ENCODE measurements around the gene MEOX2. TPM values are rescaled to one million over a fixed set of nuclear protein-coding genes. Genes with fewer than 3 reads are reported as not detected.

The MEOX2 gene
- total RNA-seq, 4 donors from 2014 or later, result 0.51 to 16.9 (median 5.7) TPM

DNA sequence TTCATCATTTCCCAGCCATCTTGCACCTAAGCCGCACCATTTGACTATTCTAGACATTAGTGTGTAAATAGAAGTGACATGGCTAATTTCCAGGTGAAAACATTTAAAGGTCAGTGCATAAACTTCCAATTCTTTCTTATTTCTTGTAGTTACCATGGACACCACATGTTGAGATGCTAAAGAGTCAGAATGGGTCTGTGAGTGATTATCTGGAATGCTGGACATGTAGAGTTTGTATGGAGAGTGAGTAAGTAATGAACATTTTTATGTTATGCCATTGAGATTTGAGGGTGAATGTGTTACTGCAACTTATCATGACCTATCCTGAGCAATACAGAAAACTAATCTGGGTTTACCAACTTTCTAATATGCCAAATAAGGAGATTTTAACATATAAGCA lies 60.4 kb downstream of the MEOX2 start:
- H3K4me3 ChIP-seq, result no peak overlapping the region
- no peak overlapping the region for H3K27ac ChIP-seq
- no peaks in the 10 kb centered on the region for H3K36me3 ChIP-seq
- H3K9me3 ChIP-seq, result no peaks in the 10 kb centered on the region
- no peaks in the 10 kb centered on the region for H3K27me3 ChIP-seq
- TF ChIP-seq POLR2A (IDR thresholded peaks at IDR 0.05), result no peak
- TF ChIP-seq, protein P1, sequence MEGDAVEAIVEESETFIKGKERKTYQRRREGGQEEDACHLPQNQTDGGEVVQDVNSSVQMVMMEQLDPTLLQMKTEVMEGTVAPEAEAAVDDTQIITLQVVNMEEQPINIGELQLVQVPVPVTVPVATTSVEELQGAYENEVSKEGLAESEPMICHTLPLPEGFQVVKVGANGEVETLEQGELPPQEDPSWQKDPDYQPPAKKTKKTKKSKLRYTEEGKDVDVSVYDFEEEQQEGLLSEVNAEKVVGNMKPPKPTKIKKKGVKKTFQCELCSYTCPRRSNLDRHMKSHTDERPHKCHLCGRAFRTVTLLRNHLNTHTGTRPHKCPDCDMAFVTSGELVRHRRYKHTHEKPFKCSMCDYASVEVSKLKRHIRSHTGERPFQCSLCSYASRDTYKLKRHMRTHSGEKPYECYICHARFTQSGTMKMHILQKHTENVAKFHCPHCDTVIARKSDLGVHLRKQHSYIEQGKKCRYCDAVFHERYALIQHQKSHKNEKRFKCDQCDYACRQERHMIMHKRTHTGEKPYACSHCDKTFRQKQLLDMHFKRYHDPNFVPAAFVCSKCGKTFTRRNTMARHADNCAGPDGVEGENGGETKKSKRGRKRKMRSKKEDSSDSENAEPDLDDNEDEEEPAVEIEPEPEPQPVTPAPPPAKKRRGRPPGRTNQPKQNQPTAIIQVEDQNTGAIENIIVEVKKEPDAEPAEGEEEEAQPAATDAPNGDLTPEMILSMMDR (IDR thresholded peaks at IDR 0.05), result no peak
- DNase-seq, result no peak
- intact Hi-C loops (cut with DNase I; ENCODE audit: low total_unique reads), result no loop called here
- H3K4me1 ChIP-seq, result peaks cover 0 to 4% of the 10 kb centered on the region in 2 donors

DNA sequence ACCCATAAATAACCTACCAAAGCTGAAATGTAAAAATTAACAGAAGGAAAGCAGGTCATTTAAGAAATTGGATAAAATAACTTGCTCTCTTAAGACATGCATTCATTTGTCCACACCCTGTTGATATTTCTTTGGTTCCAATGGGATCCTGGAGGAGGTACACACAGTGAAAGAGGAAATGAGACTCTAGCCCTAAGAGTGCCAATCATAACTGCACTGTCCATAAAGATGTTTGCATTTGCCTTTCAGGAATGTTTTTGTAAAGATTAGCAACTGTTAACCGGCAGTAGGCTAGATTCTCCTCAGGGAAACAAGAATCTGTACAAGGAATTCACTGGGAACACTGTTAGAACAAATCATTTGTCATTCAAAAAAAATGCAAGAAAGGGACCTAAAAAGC lies 61.0 kb downstream of the MEOX2 start:
- no peaks in the 10 kb centered on the region for H3K27me3 ChIP-seq
- H3K27ac ChIP-seq, result no peak overlapping the region
- no peak for TF ChIP-seq POLR2A (IDR thresholded peaks at IDR 0.05)
- TF ChIP-seq, protein P1 (IDR thresholded peaks at IDR 0.05), result no peak
- no peaks in the 10 kb centered on the region for H3K9me3 ChIP-seq
- H3K4me3 ChIP-seq, result no peak overlapping the region
- no peak for DNase-seq
- peaks cover 0 to 4% of the 10 kb centered on the region in 2 donors for H3K4me1 ChIP-seq
- intact Hi-C loops (cut with DNase I; ENCODE audit: low total_unique reads), result no loop called here
- no peaks in the 10 kb centered on the region for H3K36me3 ChIP-seq

DNA sequence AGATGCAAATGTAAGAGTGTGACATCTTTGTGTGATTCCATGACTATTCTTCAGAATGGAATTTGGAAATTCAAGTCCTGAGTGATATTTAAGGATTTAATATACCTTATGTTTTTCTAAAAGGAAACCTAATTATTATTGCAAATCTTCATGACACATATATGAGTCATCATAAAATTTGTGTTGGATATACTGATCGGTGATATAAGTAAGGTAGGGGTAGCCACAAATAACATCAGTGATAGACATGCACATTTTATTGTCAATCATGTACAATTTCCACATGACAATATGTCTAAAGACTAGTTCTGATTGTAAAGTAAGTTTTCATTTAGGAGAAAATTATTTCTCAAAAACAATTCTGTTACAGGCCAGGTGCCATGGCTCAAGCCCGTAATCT lies 65.0 kb downstream of the MEOX2 start:
- no peak for TF ChIP-seq POLR2A (IDR thresholded peaks at IDR 0.05)
- TF ChIP-seq, protein P1 (IDR thresholded peaks at IDR 0.05), result no peak
- no peaks in the 10 kb centered on the region for H3K27me3 ChIP-seq
- peak overlapping the region in 1 of 2 donors; percentile 5 for H3K27ac ChIP-seq
- H3K36me3 ChIP-seq, result no peaks in the 10 kb centered on the region
- no peaks in the 10 kb centered on the region for H3K4me1 ChIP-seq
- no peak overlapping the region for H3K4me3 ChIP-seq
- no peaks in the 10 kb centered on the region for H3K9me3 ChIP-seq
- DNase-seq, result no peak
- intact Hi-C loops (cut with DNase I; ENCODE audit: low total_unique reads), result no loop called here

DNA sequence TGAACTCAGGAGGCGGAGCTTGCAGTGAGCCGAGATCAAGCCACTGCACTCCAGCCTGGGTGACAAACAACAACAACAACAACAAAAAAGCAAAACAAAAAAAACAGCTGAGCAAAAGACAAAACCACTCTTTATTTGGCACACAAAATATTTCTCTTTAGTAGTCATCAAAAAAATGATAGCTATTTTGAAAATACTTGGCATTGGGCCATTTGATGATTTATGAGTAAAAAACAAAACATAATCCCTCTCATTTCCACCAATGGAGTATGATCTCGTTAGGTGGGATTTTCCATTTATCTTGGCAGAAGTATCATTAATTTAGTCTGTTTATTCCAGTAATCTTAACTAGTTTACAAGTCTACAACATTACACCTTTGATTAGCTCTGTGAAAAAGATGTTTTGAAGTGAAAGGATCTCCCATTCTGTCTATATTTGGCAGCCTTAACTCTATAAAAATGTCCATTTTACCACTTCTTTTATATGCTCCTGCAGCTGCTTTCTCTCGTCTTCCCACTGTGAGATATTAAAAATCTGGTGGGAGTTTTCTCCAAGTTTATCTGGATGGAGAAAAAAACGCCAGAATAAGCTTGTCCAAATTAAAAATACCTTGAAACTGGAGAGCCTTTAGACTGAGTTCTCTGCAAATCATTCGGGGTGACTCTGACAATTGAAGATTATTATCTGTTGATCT lies 65.8 kb downstream of the MEOX2 start:
- intact Hi-C loops (cut with DNase I; ENCODE audit: low total_unique reads), result no loop called here
- Histone ChIP-seq H3K36me3 (no peaks in the 10 kb centered on the region), H3K27me3 (no peaks in the 10 kb centered on the region), H3K27ac (peak overlapping the region; percentile 9 to 13), H3K9me3 (no peaks in the 10 kb centered on the region), H3K4me3 (no peak overlapping the region), H3K4me1 (no peaks in the 10 kb centered on the region)
- no peak for TF ChIP-seq POLR2A (IDR thresholded peaks at IDR 0.05)
- TF ChIP-seq, protein P1 (IDR thresholded peaks at IDR 0.05), result no peak
- DNase-seq, result no peak

DNA sequence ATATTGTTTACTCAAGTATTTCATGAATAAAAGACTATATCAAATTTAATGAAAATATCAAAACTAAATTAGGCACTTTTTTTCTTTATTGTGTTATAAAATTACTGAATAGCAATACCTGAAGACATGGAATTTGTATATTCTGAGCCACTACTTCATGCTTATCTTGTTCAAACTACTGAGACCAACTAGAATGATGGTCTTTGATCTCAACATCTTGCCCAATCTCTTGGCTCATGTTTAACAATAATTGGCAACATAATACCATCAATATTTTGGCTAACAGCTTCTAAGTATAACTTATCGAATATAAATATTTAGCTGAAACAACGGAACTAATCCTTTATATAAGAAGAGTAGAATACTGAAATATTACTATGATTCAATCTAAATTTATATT lies 68.2 kb downstream of the MEOX2 start:
- no peak overlapping the region for H3K27ac ChIP-seq
- no peaks in the 10 kb centered on the region for H3K4me1 ChIP-seq
- no peaks in the 10 kb centered on the region for H3K36me3 ChIP-seq
- H3K9me3 ChIP-seq, result no peaks in the 10 kb centered on the region
- TF ChIP-seq, protein P1 (IDR thresholded peaks at IDR 0.05), result no peak
- TF ChIP-seq POLR2A (IDR thresholded peaks at IDR 0.05), result no peak
- intact Hi-C loops (cut with DNase I; ENCODE audit: low total_unique reads), result no loop called here
- no peaks in the 10 kb centered on the region for H3K27me3 ChIP-seq
- H3K4me3 ChIP-seq, result no peak overlapping the region
- no peak for DNase-seq

Measured in uterus (tissue), 4 donors.